GM12878 (cell line): ENCODE data around the gene CCNY. TPM values are rescaled to one million over a fixed set of nuclear protein-coding genes. Genes with fewer than 3 reads are reported as not detected.

Experiments used
- ATAC-seq: fragments of 200-7000 bp; cut with Tn5 transposase; 3 replicates; pipeline ENCODE4 v1.9.1; 2020; ENCODE audit warnings: mild to moderate bottlenecking, moderate library complexity
- BruUV-seq: library from RNA; stranded (reverse); fragments of 400-500 nt; replicated peaks from 2 replicates; lab custom pipeline; 2021; lab: Mats Ljungman, UMichigan
- CTCF ChIA-PET: fragments of 300-600 bp; sonication (Branson Sonifier 250); formaldehyde crosslinking; extraction: SDS; loops from one replicate; lab custom pipeline; 2021; ENCODE audit warnings: inconsistent platforms; lab: Yijun Ruan, JAX
- POLR2A ChIA-PET: fragments of 350-600 bp; formaldehyde crosslinking; extraction: SDS; loops from one replicate; lab custom pipeline; 2021; ENCODE audit warnings: inconsistent platforms; lab: Charles Lee
- RAD21 ChIA-PET: fragments of 300-600 bp; sonication (Branson Sonifier 250); formaldehyde crosslinking; loops from one replicate; lab custom pipeline; 2023; ENCODE audit warnings: antibody characterized with exemption; ENCODE audit not compliant: unreplicated experiment; lab: Charles Lee
- SMC1A ChIA-PET: fragments of 300-600 bp; sonication (Branson Sonifier 250); formaldehyde crosslinking; loops from one replicate; lab custom pipeline; 2023; ENCODE audit not compliant: unreplicated experiment, uncharacterized antibody; lab: Charles Lee
- DNase-seq: peaks from one replicate; pipeline ENCODE4 v3.0.0-alpha.2; 2011; ENCODE audit warnings: low read depth, low spot score
- FAIRE-seq: peaks from 3 replicates; lab custom pipeline; 2011; peaks lifted over from hg19 to GRCh38; lab: Jason Lieb, UNC
- H2AFZ ChIP-seq: 2 replicates; pipeline ENCODE4 v1.6.0; 2011; ENCODE audit warnings: low read depth, low read length, control low read depth; ENCODE audit not compliant: control insufficient read depth
- H3K27ac ChIP-seq: 2 replicates; pipeline ENCODE4 v1.5.1; 2011; ENCODE audit warnings: control low read depth; ENCODE audit not compliant: control insufficient read depth, insufficient read depth
- H3K27me3 ChIP-seq, 2 experiments: replicated peaks in 1 of 2; 2 replicates each; pipeline versions ENCODE4 v1.6.0 to v1.6.1; 2011; ENCODE audit warnings: low read length in 1 of 2; ENCODE audit not compliant: control insufficient read depth in 2 of 2, insufficient read depth in 2 of 2
- H3K36me3 ChIP-seq, 2 experiments: 2 replicates each; pipeline ENCODE4 v1.5.1; 2011; ENCODE audit warnings: low read length in 1 of 2; ENCODE audit not compliant: control insufficient read depth in 2 of 2, insufficient read depth in 2 of 2
- H3K4me1 ChIP-seq: 2 replicates; pipeline ENCODE4 v1.6.1; 2011; ENCODE audit warnings: mild to moderate bottlenecking, low read length, moderate library complexity, mixed read lengths; ENCODE audit not compliant: control insufficient read depth, insufficient read depth
- H3K4me2 ChIP-seq: 2 replicates; pipeline ENCODE4 v1.6.0; 2011; ENCODE audit warnings: control low read depth; ENCODE audit not compliant: control insufficient read depth, insufficient read depth
- H3K4me3 ChIP-seq: fragments of 200-600 bp; sonication (generic); 2 replicates; pipeline ENCODE4 v1.5.1; 2016
- H3K79me2 ChIP-seq: 2 replicates; pipeline ENCODE4 v1.6.0; 2011; ENCODE audit warnings: low read length; ENCODE audit not compliant: control insufficient read depth, insufficient read depth
- H3K9ac ChIP-seq: 2 replicates; pipeline ENCODE4 v1.8.0; 2011; ENCODE audit warnings: low read length, control low read depth, mixed read lengths; ENCODE audit not compliant: control insufficient read depth, insufficient read depth
- H3K9me3 ChIP-seq: replicated peaks from 3 replicates; pipeline ENCODE4 v1.5.1; 2011; ENCODE audit warnings: mild to moderate bottlenecking, low read length; ENCODE audit not compliant: control insufficient read depth, insufficient read depth
- H4K20me1 ChIP-seq: 2 replicates; pipeline ENCODE4 v1.6.0; 2011; ENCODE audit not compliant: control insufficient read depth, insufficient read depth
- CEBPZ ChIP-seq: fragments of 150-350 bp; IDR thresholded peaks from 2 replicates; pipeline ENCODE4 v1.6.1; 2016; ENCODE audit warnings: low read depth, low read length
- CHD2 ChIP-seq: IDR thresholded peaks from 2 replicates; pipeline ENCODE4 v1.6.1; 2011; ENCODE audit warnings: low read depth, low read length, improper control_type of control experiment, borderline replicate concordance
- EED ChIP-seq: sonication (generic); IDR thresholded peaks from 2 replicates; pipeline ENCODE4 v1.6.1; 2016; ENCODE audit warnings: antibody characterized with exemption, low read depth
- MTA2 ChIP-seq: fragments of 450-650 bp; IDR thresholded peaks from 2 replicates; pipeline ENCODE4 v1.6.1; 2016; ENCODE audit warnings: low read depth, mild to moderate bottlenecking, moderate library complexity
- MXI1 ChIP-seq: fragments of 150-350 bp; IDR thresholded peaks from 2 replicates; pipeline ENCODE4 v1.6.1; 2011; ENCODE audit warnings: low read depth, mild to moderate bottlenecking, inconsistent platforms, low read length, improper control_type of control experiment
- NFIC ChIP-seq: IDR thresholded peaks from 2 replicates; pipeline ENCODE4 v1.6.1; 2012; ENCODE audit warnings: low read depth, mild to moderate bottlenecking, inconsistent platforms, low read length, moderate library complexity
- PAX8 ChIP-seq: fragments of 450-650 bp; IDR thresholded peaks from 2 replicates; pipeline ENCODE4 v1.6.1; 2017; ENCODE audit warnings: mild to moderate bottlenecking, moderate library complexity
- RAD21 ChIP-seq: IDR thresholded peaks from 2 replicates; pipeline ENCODE4 v1.6.1; 2011; ENCODE audit warnings: mild to moderate bottlenecking, low read depth, low read length, moderate library complexity; ENCODE audit not compliant: insufficient read depth
- REST ChIP-seq: IDR thresholded peaks from 2 replicates; pipeline ENCODE4 v1.6.1; 2012; ENCODE audit warnings: mild to moderate bottlenecking, low read depth, low read length
- SMC3 ChIP-seq: IDR thresholded peaks from 2 replicates; pipeline ENCODE4 v1.6.1; 2011; ENCODE audit warnings: low read length, improper control_type of control experiment, borderline replicate concordance
- STAT3 ChIP-seq: IDR thresholded peaks from 2 replicates; pipeline ENCODE4 v1.6.1; 2011; ENCODE audit warnings: low read depth, low read length, improper control_type of control experiment
- TBL1XR1 ChIP-seq: IDR thresholded peaks from 2 replicates; pipeline ENCODE4 v1.6.1; 2012; ENCODE audit warnings: low read depth, low read length, improper control_type of control experiment
- WGBS: methylation state at CpG from one replicate; pipeline ENCODE4 v1.1.6; 2016; ENCODE audit warnings: low lambda C conversion rate; ENCODE audit not compliant: insufficient replicate concordance, insufficient coverage; ENCODE audit errors: missing lambda C conversion rate; 5-methylcytosine and 5-hydroxymethylcytosine counted together
- in situ Hi-C: fragments of 300-500 bp; cut with MboI; formaldehyde crosslinking; loops from 9 replicates; pipeline ENCODE4 v1.14.3; 2018; ENCODE audit warnings: mixed read lengths
- intact Hi-C: fragments of 100-400 bp; cut with micrococcal nuclease; formaldehyde crosslinking; loops from one replicate; pipeline ENCODE4 v1.14.2; 2022; ENCODE audit not compliant: unreplicated experiment
- polyA plus RNA-seq, 11 experiments: library from polyadenylated mRNA; depleted of rRNA in 4 of 11; unstranded in 6 of 11; stranded (reverse) in 5 of 11; fragments of >200 nt; fragmentation: Nextera tagmentation in 4 of 11; fragmentation: Illumina TruSeq in 1 of 11; extraction: Ambion mirVana in 4 of 11; extraction: Trizol in 1 of 11; gene quantifications; 1 replicate in 1 of 11; 2 replicates in 10 of 11; pipeline versions ENCODE4 v1.2.1 to v1.2.3, GENCODE V29; 2011 to 2016; ENCODE audit warnings: inconsistent platforms in 2 of 11, missing spikeins in 2 of 11, low read depth in 1 of 11
- total RNA-seq, 4 experiments: library from RNA; depleted of rRNA in 3 of 4; stranded (reverse); fragments of >200 nt in 3 of 4; fragmentation: Illumina TruSeq in 1 of 4; extraction: Trizol in 1 of 4; gene quantifications; 2 replicates each; pipeline versions ENCODE4 v1.2.1 to v1.2.3, GENCODE V29; 2013 to 2021
- TF ChIP-seq, protein P1 (sequence below): fragments of 150-350 bp; IDR thresholded peaks from 2 replicates; pipeline ENCODE4 v1.6.1; 2014; ENCODE audit warnings: mild to moderate bottlenecking, low read depth, low read length
- TF ChIP-seq, protein P2 (sequence below): IDR thresholded peaks from 2 replicates; pipeline ENCODE4 v1.6.1; 2011; ENCODE audit warnings: low read depth, mild to moderate bottlenecking, low read length, moderate library complexity, borderline replicate concordance; ENCODE audit errors: extremely low read depth

CCNY gene
- total and polyA plus RNA-seq, 10 of the 15 experiments (the other 5 are each of a cell fraction or from before 2014, with no cell fraction given), result 3.6 to 50.0 (median 26.1) TPM

GRCh38 chr10:35341521-35341920 lies 5.2 kb downstream of the CCNY start:
- WGBS, result 2% methylated on average over 4 of the region's 4 CpGs
- ChIA-PET RAD21 (interaction anchor here (0.9 to 1.4 kb wide), 7 partner anchors 9 to 182 kb away, joined by 3 to 12 read pairs (median 3); no protein-coding TSS in a partner anchor), SMC1A (interaction anchor here (0.6 to 5.6 kb wide), 9 partner anchors 11 to 1117 kb away, joined by 3 to 58 read pairs (median 3); no protein-coding TSS in a partner anchor), POLR2A (interaction anchor here (0.5 to 3.2 kb wide), 3 partner anchors 9 to 538 kb away, joined by 3 to 22 read pairs (median 3); no protein-coding TSS in a partner anchor), CTCF (interaction anchor here (0.6 to 1.6 kb wide), 4 partner anchors 10 to 14 kb away, joined by 3 to 7 read pairs (median 4); no protein-coding TSS in a partner anchor)
- intact Hi-C loops (loop anchor here (1.0 to 2.0 kb wide), 2 partner anchors 15 to 38 kb away; no protein-coding TSS in a partner anchor), in situ Hi-C loops (no loop called here)
- Histone ChIP-seq H3K36me3 (no peaks in the 10 kb centered on the region), H3K9me3 (no peaks in the 10 kb centered on the region), H3K4me3 (peak overlapping the region; percentile 55), H3K4me1 (peaks cover 24% of the 10 kb centered on the region), H2AFZ (no peak overlapping the region), H3K4me2 (peak overlapping the region; percentile 96), H3K27me3 (no peaks in the 10 kb centered on the region), H4K20me1 (no peaks in the 10 kb centered on the region; the same call in 1 of the 2 replicates), H3K27ac (peak overlapping the region; percentile 73; the same call in 1 of the 2 replicates), H3K9ac (no peak overlapping the region), H3K79me2 (peaks cover 64% of the 10 kb centered on the region)
- peak; percentile 97 for FAIRE-seq
- no TSS peak for BruUV-seq
- peak; percentile 80 for ATAC-seq
- DNase-seq, result peak; percentile 80
- TF ChIP-seq STAT3 (0 out of 2 replicates have a peak, but pooled peaks have one; percentile 61), REST (no peak), SMC3 (no peak; the same call in 1 of the 2 replicates), CEBPZ (no peak), TBL1XR1 (peak; percentile 71; the same call in 1 of the 2 replicates), NFIC (peak; percentile 70), PAX8 (no peak), RAD21 (peak; percentile 12; the same call in 1 of the 2 replicates), EED (peak; percentile 38; the same call in 1 of the 2 replicates), MXI1 (peak; percentile 12), CHD2 (0 out of 2 replicates have a peak, but pooled peaks have one; percentile 34), MTA2 (peak; percentile 47; the same call in 1 of the 2 replicates)
- TF ChIP-seq, protein P1, sequence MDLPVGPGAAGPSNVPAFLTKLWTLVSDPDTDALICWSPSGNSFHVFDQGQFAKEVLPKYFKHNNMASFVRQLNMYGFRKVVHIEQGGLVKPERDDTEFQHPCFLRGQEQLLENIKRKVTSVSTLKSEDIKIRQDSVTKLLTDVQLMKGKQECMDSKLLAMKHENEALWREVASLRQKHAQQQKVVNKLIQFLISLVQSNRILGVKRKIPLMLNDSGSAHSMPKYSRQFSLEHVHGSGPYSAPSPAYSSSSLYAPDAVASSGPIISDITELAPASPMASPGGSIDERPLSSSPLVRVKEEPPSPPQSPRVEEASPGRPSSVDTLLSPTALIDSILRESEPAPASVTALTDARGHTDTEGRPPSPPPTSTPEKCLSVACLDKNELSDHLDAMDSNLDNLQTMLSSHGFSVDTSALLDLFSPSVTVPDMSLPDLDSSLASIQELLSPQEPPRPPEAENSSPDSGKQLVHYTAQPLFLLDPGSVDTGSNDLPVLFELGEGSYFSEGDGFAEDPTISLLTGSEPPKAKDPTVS, result no peak
- TF ChIP-seq, protein P2, sequence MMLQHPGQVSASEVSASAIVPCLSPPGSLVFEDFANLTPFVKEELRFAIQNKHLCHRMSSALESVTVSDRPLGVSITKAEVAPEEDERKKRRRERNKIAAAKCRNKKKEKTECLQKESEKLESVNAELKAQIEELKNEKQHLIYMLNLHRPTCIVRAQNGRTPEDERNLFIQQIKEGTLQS, result no peak
